Loucy (cell line): ENCODE data around the gene TIMMDC1.
A peak's percentile ranks its signal among the peaks of the same experiment; 100 is the strongest.

Experiments used
- H2AFZ ChIP-seq: fragments of 200-600 bp; sonication (generic); 2 replicates; pipeline ENCODE4 v1.6.0; 2016; ENCODE audit warnings: antibody characterized with exemption, mild to moderate bottlenecking, low read length, moderate library complexity
- H3F3A ChIP-seq: fragments of 200-600 bp; 2 replicates; pipeline ENCODE4 v1.6.0; 2016; ENCODE audit warnings: antibody characterized with exemption, low read depth, mild to moderate bottlenecking
- H3K27me3 ChIP-seq: fragments of 200-600 bp; sonication (generic); 2 replicates; pipeline ENCODE4 v1.6.1; 2014; ENCODE audit warnings: low read length, mild to moderate bottlenecking; ENCODE audit not compliant: insufficient read depth, poor library complexity, severe bottlenecking
- H3K36me3 ChIP-seq: fragments of 200-600 bp; sonication (generic); 2 replicates; pipeline ENCODE4 v1.6.1; 2016; ENCODE audit warnings: low read length; ENCODE audit not compliant: insufficient read depth
- H3K4me1 ChIP-seq: fragments of 200-600 bp; sonication (generic); 2 replicates; pipeline ENCODE4 v1.5.1; 2014; ENCODE audit warnings: low read length, mild to moderate bottlenecking; ENCODE audit not compliant: insufficient read depth, poor library complexity, severe bottlenecking
- H3K4me2 ChIP-seq: fragments of 200-600 bp; sonication (generic); 2 replicates; pipeline ENCODE4 v1.6.0; 2014; ENCODE audit warnings: antibody characterized with exemption, low read length, low read depth, mild to moderate bottlenecking; ENCODE audit not compliant: poor library complexity, severe bottlenecking
- H3K4me3 ChIP-seq: fragments of 200-600 bp; sonication (generic); 2 replicates; pipeline ENCODE4 v1.5.1; 2014; ENCODE audit warnings: low read length, mild to moderate bottlenecking, mixed read lengths; ENCODE audit not compliant: poor library complexity, severe bottlenecking
- H3K79me2 ChIP-seq: fragments of 200-600 bp; sonication (generic); 2 replicates; pipeline ENCODE4 v1.6.1; 2014; ENCODE audit warnings: low read length; ENCODE audit not compliant: insufficient read depth
- H3K9ac ChIP-seq: fragments of 200-600 bp; sonication (generic); 2 replicates; pipeline ENCODE4 v1.6.0; 2014; ENCODE audit warnings: mild to moderate bottlenecking, low read depth, low read length, moderate library complexity; ENCODE audit not compliant: poor library complexity, severe bottlenecking
- H3K9me2 ChIP-seq: fragments of 200-600 bp; sonication (generic); replicated peaks from 2 replicates; pipeline ENCODE4 v1.6.1; 2016; ENCODE audit warnings: low read depth, low read length, mixed read lengths
- H3K9me3 ChIP-seq: fragments of 200-600 bp; sonication (generic); 2 replicates; pipeline ENCODE4 v1.6.1; 2014; ENCODE audit warnings: mild to moderate bottlenecking, antibody characterized with exemption, low read length, low read depth; ENCODE audit not compliant: insufficient read depth
- H4K20me1 ChIP-seq: fragments of 200-600 bp; sonication (generic); 2 replicates; pipeline ENCODE4 v1.6.0; 2014; ENCODE audit warnings: antibody characterized with exemption, low read length, mild to moderate bottlenecking; ENCODE audit not compliant: insufficient read depth, poor library complexity, severe bottlenecking
- CTCF ChIP-seq: fragments of 200-600 bp; sonication (generic); conservative IDR thresholded peaks from 2 replicates; pipeline ENCODE4 v1.5.1; 2014; ENCODE audit warnings: mild to moderate bottlenecking, antibody characterized with exemption, low read length
- EZH2phosphoT487 ChIP-seq: fragments of 200-600 bp; IDR thresholded peaks from 2 replicates; pipeline ENCODE4 v1.6.1; 2018; ENCODE audit warnings: antibody characterized with exemption, mild to moderate bottlenecking, moderate library complexity, borderline replicate concordance

The TIMMDC1 gene

DNA sequence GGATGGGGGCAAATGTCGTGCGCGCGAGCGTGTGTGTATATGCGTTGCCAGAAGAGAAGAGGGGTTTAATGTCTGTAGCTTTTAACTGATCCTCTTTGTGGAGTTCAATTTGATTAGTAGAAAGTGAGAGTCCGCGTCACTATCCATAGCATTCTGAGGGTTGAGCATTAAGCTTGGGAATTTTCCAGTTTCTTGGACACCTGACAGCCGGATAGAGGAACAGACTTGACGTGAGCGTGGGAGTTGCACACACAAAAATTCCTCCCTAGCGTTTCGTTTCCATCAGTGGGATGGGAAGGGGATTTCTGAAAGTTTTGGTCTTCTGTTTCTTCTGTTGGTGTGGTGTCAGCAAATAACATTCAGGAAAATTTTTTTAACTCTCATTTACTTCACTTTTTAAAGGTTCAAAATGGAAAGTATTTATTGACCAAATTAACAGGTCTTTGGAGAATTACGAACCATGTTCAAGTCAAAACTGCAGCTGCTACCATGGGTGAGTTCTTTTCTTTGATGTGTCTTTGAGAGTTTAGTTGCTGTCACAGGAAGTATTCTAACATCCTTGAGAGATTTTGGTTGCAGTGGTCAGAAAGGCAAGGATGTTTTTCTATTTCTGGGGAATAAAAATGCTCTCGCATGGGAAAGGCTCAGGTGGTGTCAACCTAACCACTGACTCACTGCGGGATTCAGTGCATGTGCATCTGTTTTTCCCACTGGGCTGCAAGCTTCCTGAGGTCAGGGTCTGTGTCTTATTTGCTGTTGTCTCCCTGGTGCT is 28.7 kb upstream of the TIMMDC1 start:
- Histone ChIP-seq H3K9ac (peak overlapping the region; percentile 80), H4K20me1 (no peaks in the 10 kb centered on the region), H3K9me3 (no peaks in the 10 kb centered on the region), H3K4me1 (peaks cover 30% of the 10 kb centered on the region), H3K27me3 (no peaks in the 10 kb centered on the region), H2AFZ (peak overlapping the region; percentile 99), H3K4me2 (peak overlapping the region; percentile 93), H3K4me3 (peak overlapping the region; percentile 100), H3K79me2 (peaks cover 36% of the 10 kb centered on the region), H3F3A (no peaks in the 10 kb centered on the region), H3K36me3 (peaks cover 3% of the 10 kb centered on the region; the same call in 1 of the 2 replicates), H3K9me2 (no peaks in the 10 kb centered on the region)
- TF ChIP-seq EZH2phosphoT487: no peak
- TF ChIP-seq CTCF: no peak

- H3K9ac ChIP-seq: peak overlapping the region; percentile 50
- H3K9me2 ChIP-seq: no peaks in the 10 kb centered on the region
- peaks cover 30% of the 10 kb centered on the region for H3K4me1 ChIP-seq
- no peaks in the 10 kb centered on the region for H3K27me3 ChIP-seq
- H3K4me2 ChIP-seq: peak overlapping the region; percentile 93
- H3K36me3 ChIP-seq: peaks cover 3% of the 10 kb centered on the region; the same call in 1 of the 2 replicates
- no peaks in the 10 kb centered on the region for H4K20me1 ChIP-seq
- H3K9me3 ChIP-seq: no peaks in the 10 kb centered on the region
- H3F3A ChIP-seq: no peaks in the 10 kb centered on the region
- no peak for TF ChIP-seq EZH2phosphoT487
- TF ChIP-seq CTCF: no peak
- H3K79me2 ChIP-seq: peaks cover 36% of the 10 kb centered on the region
- peak overlapping the region; percentile 100 for H3K4me3 ChIP-seq
- H2AFZ ChIP-seq: no peak overlapping the region
These were observed 27.5 kb upstream of the TIMMDC1 start for GRCh38 chr3:119470866-119471265.

- Histone ChIP-seq H4K20me1 (no peaks in the 10 kb centered on the region), H3K9ac (no peak overlapping the region), H3K4me2 (no peak overlapping the region), H3K4me3 (no peak overlapping the region), H3K79me2 (no peaks in the 10 kb centered on the region), H3K27me3 (no peaks in the 10 kb centered on the region), H2AFZ (no peak overlapping the region), H3K9me3 (no peaks in the 10 kb centered on the region), H3K36me3 (peaks cover 25% of the 10 kb centered on the region; the same call in 1 of the 2 replicates), H3F3A (no peaks in the 10 kb centered on the region), H3K4me1 (no peaks in the 10 kb centered on the region), H3K9me2 (no peaks in the 10 kb centered on the region)
- TF ChIP-seq EZH2phosphoT487 (no peak), CTCF (no peak)
These were observed 17.3 kb upstream of the TIMMDC1 start for GRCh38 chr3:119481079-119481478.
